ENCODE results near the gene FOXI2.

DNA sequence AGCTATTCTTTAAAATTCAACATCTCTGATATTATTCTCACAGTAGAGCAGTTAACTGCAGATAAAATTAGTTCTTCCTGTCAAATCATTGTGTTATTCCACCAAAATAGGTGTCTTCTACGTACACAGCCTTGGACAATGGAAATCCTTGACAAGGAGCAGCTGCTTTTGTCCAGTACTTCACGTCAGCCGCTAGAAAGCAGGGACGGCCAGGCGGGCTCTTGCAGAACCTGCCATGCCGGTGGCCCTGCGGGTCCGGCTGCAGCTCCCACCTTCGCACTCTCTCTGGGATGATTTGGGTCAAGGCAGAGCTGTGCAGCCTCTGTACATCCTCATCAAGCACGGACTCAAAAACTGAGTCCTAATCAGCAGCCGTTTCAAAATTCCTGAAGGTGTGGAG is 2.2 kb upstream of the FOXI2 start:
- TF ChIP-seq, protein P1, sequence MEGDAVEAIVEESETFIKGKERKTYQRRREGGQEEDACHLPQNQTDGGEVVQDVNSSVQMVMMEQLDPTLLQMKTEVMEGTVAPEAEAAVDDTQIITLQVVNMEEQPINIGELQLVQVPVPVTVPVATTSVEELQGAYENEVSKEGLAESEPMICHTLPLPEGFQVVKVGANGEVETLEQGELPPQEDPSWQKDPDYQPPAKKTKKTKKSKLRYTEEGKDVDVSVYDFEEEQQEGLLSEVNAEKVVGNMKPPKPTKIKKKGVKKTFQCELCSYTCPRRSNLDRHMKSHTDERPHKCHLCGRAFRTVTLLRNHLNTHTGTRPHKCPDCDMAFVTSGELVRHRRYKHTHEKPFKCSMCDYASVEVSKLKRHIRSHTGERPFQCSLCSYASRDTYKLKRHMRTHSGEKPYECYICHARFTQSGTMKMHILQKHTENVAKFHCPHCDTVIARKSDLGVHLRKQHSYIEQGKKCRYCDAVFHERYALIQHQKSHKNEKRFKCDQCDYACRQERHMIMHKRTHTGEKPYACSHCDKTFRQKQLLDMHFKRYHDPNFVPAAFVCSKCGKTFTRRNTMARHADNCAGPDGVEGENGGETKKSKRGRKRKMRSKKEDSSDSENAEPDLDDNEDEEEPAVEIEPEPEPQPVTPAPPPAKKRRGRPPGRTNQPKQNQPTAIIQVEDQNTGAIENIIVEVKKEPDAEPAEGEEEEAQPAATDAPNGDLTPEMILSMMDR (IDR thresholded peaks at IDR 0.05): no peak
- TF ChIP-seq POLR2A (IDR thresholded peaks at IDR 0.05) (no peak), EP300 (IDR thresholded peaks at IDR 0.05) (no peak)

Measured in tibial nerve (tissue), 4 donors.